ENCODE data around the gene HACL1.

GRCh38 chr3:15522016-15522415, 79.4 kb downstream of the HACL1 start:
- TF ChIP-seq, protein P1, sequence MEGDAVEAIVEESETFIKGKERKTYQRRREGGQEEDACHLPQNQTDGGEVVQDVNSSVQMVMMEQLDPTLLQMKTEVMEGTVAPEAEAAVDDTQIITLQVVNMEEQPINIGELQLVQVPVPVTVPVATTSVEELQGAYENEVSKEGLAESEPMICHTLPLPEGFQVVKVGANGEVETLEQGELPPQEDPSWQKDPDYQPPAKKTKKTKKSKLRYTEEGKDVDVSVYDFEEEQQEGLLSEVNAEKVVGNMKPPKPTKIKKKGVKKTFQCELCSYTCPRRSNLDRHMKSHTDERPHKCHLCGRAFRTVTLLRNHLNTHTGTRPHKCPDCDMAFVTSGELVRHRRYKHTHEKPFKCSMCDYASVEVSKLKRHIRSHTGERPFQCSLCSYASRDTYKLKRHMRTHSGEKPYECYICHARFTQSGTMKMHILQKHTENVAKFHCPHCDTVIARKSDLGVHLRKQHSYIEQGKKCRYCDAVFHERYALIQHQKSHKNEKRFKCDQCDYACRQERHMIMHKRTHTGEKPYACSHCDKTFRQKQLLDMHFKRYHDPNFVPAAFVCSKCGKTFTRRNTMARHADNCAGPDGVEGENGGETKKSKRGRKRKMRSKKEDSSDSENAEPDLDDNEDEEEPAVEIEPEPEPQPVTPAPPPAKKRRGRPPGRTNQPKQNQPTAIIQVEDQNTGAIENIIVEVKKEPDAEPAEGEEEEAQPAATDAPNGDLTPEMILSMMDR (IDR thresholded peaks at IDR 0.05) = no peak
- no peak for TF ChIP-seq POLR2A (IDR thresholded peaks at IDR 0.05)
